Measurements from ENCODE around the gene PIGM. TPM values are rescaled to one million over a fixed set of nuclear protein-coding genes. Genes with fewer than 3 reads are reported as not detected.

The PIGM gene
- total and polyA plus RNA-seq, 2 of the 13 experiments (the other 11 are each of a cell fraction or from before 2014, with no cell fraction given) = 3.4 to 4.6 TPM

GRCh38 chr1:160070243-160071163, 38.7 kb upstream of the PIGM start (continued):
- no peak for TF ChIP-seq DBP (CRISPR knock-in tag; IDR thresholded peaks at IDR 0.05; ENCODE audit: not compliant biosample characterization)
- no peak for TF ChIP-seq SMAD1 (CRISPR knock-in tag; IDR thresholded peaks at IDR 0.05; ENCODE audit: borderline replicate concordance, low read depth)
- TF ChIP-seq NPAS2 (CRISPR knock-in tag; IDR thresholded peaks at IDR 0.05; ENCODE audit: borderline replicate concordance) = no peak
- TF ChIP-seq ZNF616 (CRISPR knock-in tag; IDR thresholded peaks at IDR 0.05; ENCODE audit: low read depth) = no peak
- peak in 1 of 2 experiments; percentile 48; a peak in 1 of 4 replicates for TF ChIP-seq HMGXB4 (CRISPR knock-in tag; IDR thresholded peaks at IDR 0.05; ENCODE audit: borderline replicate concordance in 1 of 2, low read depth in 1 of 2)
- peak; percentile 22; the same call in 1 of the 2 replicates for TF ChIP-seq ZNF747 (CRISPR knock-in tag; IDR thresholded peaks at IDR 0.05; ENCODE audit: borderline replicate concordance)
- peak; percentile 38; the same call in 1 of the 2 replicates for TF ChIP-seq GABPB1 (CRISPR knock-in tag; IDR thresholded peaks at IDR 0.05)
- peak; percentile 47; the same call in 1 of the 2 replicates for TF ChIP-seq TFAP4 (IDR thresholded peaks at IDR 0.05; ENCODE audit: borderline replicate concordance, low read depth)
- no peak for TF ChIP-seq HINFP (CRISPR knock-in tag; IDR thresholded peaks at IDR 0.05; ENCODE audit: low read depth)
- TF ChIP-seq ZBED4 (CRISPR knock-in tag; IDR thresholded peaks at IDR 0.05; ENCODE audit: borderline replicate concordance) = peak; percentile 58; the same call in 1 of the 2 replicates
- no peak for TF ChIP-seq ATF1 (CRISPR knock-in tag; IDR thresholded peaks at IDR 0.05)
- no peak for TF ChIP-seq CREB1 (IDR thresholded peaks at IDR 0.05)
- TF ChIP-seq CREB1 (CRISPR knock-in tag; IDR thresholded peaks at IDR 0.05) = no peak
- TF ChIP-seq PHF20 (CRISPR knock-in tag; IDR thresholded peaks at IDR 0.05) = no peak
- TF ChIP-seq ZNF546 (CRISPR knock-in tag; conservative IDR thresholded peaks at IDR 0.05) = no peak
- no peak for TF ChIP-seq MTA1 (CRISPR knock-in tag; IDR thresholded peaks at IDR 0.05; ENCODE audit: borderline replicate concordance)
- TF ChIP-seq RBFOX2 (IDR thresholded peaks at IDR 0.05; ENCODE audit: low read depth, low read length) = peak; percentile 54; the same call in 1 of the 2 replicates
- TF ChIP-seq CAMTA2 (CRISPR knock-in tag; IDR thresholded peaks at IDR 0.05; ENCODE audit: borderline replicate concordance) = no peak
- peak; percentile 68 for TF ChIP-seq NFYB (CRISPR knock-in tag; IDR thresholded peaks at IDR 0.05)
